GM21723 (cell line): Measurements from ENCODE around the gene CASZ1.

Experiments
- ATAC-seq: cut with Tn5 transposase; IDR thresholded peaks from one replicate; pipeline ENCODE4 v1.9.1; 2021; ENCODE audit warnings: mild to moderate bottlenecking, moderate library complexity; ENCODE audit not compliant: unreplicated experiment

Gene CASZ1

GRCh38 chr1:10589074-10589473 is 207.4 kb downstream of the CASZ1 start:
- ATAC-seq, result no peak

GRCh38 chr1:10588640-10589039 is 207.8 kb downstream of the CASZ1 start:
- no peak for ATAC-seq
